Skeletal muscle tissue (tissue), 4 donors: ENCODE results near the gene SLC4A4. TPM values are rescaled to one million over a fixed set of nuclear protein-coding genes. Genes with fewer than 3 reads are reported as not detected.

ENCODE experiments used
- H3K27ac ChIP-seq: one replicate; pipeline ENCODE4 v1.7.0; 2013; ENCODE audit warnings: mild to moderate bottlenecking, low read depth, low read length, inconsistent platforms
- H3K27me3 ChIP-seq, 3 donors: one replicate each; pipeline ENCODE4 v1.7.0; 2013; ENCODE audit warnings: low read length in 3 of 3; ENCODE audit not compliant: control insufficient read depth in 3 of 3, insufficient read depth in 3 of 3
- H3K36me3 ChIP-seq, 3 donors: one replicate each; pipeline ENCODE4 v1.7.0; 2013; ENCODE audit warnings: low read length in 3 of 3; ENCODE audit not compliant: control insufficient read depth in 3 of 3, insufficient read depth in 3 of 3
- H3K4me1 ChIP-seq, 3 donors: one replicate each; pipeline ENCODE4 v1.7.0; 2013; ENCODE audit warnings: low read length in 3 of 3, mild to moderate bottlenecking in 3 of 3; ENCODE audit not compliant: control insufficient read depth in 3 of 3, insufficient read depth in 3 of 3
- H3K4me3 ChIP-seq, 3 donors: one replicate each; pipeline ENCODE4 v1.7.0; 2013; ENCODE audit warnings: low read length in 3 of 3
- H3K9ac ChIP-seq, 3 donors: one replicate each; pipeline ENCODE4 v1.7.0; 2013; ENCODE audit warnings: low read length in 3 of 3, mild to moderate bottlenecking in 3 of 3, moderate library complexity in 2 of 3, low read depth in 1 of 3
- H3K9me3 ChIP-seq, 3 donors: one replicate each; pipeline ENCODE4 v1.7.0; 2013; ENCODE audit warnings: low read length in 3 of 3; ENCODE audit not compliant: control insufficient read depth in 3 of 3
- total RNA-seq: library from RNA; depleted of rRNA; stranded (reverse); fragments of >200 nt; gene quantifications from one replicate; pipeline ENCODE4 v1.2.3, GENCODE V29; 2014
- donor health status: Osteomylitis.

The SLC4A4 gene
- total RNA-seq, result 13.0 TPM

- no peaks in the 10 kb centered on the region for H3K9me3 ChIP-seq
Observed at GRCh38 chr4:71338846-71339593, at the start of gene SLC4A4. Gene SLC4A4, plus strand, starts transcription at chr4:71339020.

GRCh38 chr4:71290074-71290473, 48.7 kb upstream of the SLC4A4 start:
- no peak overlapping the region for H3K9ac ChIP-seq
- no peaks in the 10 kb centered on the region for H3K36me3 ChIP-seq
- H3K27ac ChIP-seq, result no peak overlapping the region
- H3K9me3 ChIP-seq, result no peaks in the 10 kb centered on the region
- H3K4me3 ChIP-seq, result no peak overlapping the region
- H3K4me1 ChIP-seq, result peaks cover 0 to 7% (median 3%) of the 10 kb centered on the region in 3 donors
- H3K27me3 ChIP-seq, result no peaks in the 10 kb centered on the region

More at GRCh38 chr4:71338846-71339593, at the start of gene SLC4A4:
- Histone ChIP-seq H3K9ac (no peak within 1 kb of the TSS), H3K27ac (no peak within 1 kb of the TSS), H3K27me3 (no peaks in the 10 kb centered on the region), H3K4me1 (no peaks in the 10 kb centered on the region), H3K4me3 (no peak within 1 kb of the TSS), H3K36me3 (no peaks in the 10 kb centered on the region)

DNA sequence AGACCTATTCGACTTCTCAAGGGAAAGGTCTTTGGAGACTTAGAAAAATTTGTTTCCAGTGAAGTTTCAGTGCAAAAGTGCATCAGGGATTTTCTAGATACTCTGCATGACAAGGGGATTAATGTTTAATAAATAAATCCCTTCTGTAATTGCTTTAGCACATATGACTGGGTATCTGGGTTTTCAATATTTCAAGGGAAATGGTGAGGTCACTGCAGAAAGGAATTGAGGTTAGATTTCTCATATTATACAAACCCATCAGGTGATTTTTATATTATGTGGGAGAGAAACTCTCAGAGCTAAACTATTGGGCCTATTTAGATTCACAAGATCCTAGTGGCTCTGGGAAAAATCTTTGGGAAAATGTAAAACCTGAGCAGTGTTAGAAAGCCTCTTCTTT, 48.3 kb upstream of the SLC4A4 start:
- no peaks in the 10 kb centered on the region for H3K36me3 ChIP-seq
- no peak overlapping the region for H3K9ac ChIP-seq
- no peaks in the 10 kb centered on the region for H3K9me3 ChIP-seq
- H3K27ac ChIP-seq, result no peak overlapping the region
- H3K4me3 ChIP-seq, result no peak overlapping the region
- peaks cover 0 to 5% (median 0%) of the 10 kb centered on the region in 3 donors for H3K4me1 ChIP-seq
- H3K27me3 ChIP-seq, result no peaks in the 10 kb centered on the region

DNA sequence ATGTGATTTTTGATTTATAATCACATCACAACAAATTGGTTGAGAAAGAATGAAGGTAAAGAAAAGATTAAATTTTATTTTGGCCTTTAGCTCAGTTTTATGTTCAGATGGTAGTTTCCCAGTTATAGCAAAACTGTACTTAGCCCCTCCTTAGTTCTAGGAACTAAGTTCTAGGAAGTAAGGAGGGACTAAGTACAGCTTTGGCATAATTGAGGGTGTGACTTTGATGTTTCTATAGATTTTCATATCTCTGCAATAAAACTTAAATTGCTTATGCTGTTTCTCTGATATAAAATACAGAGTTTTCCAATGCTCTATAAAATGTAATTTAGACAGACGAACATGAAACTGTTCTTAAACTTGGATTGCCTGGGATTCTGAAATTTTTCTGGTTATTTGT, 46.6 kb upstream of the SLC4A4 start:
- H3K9ac ChIP-seq, result no peak overlapping the region
- no peak overlapping the region for H3K27ac ChIP-seq
- H3K27me3 ChIP-seq, result no peaks in the 10 kb centered on the region
- no peaks in the 10 kb centered on the region for H3K36me3 ChIP-seq
- peaks cover 0 to 1% (median 0%) of the 10 kb centered on the region in 3 donors for H3K4me1 ChIP-seq
- no peaks in the 10 kb centered on the region for H3K9me3 ChIP-seq
- no peak overlapping the region for H3K4me3 ChIP-seq

- Histone ChIP-seq H3K4me1 (no peaks in the 10 kb centered on the region), H3K9ac (no peak overlapping the region), H3K4me3 (no peak overlapping the region), H3K27me3 (no peaks in the 10 kb centered on the region), H3K9me3 (no peaks in the 10 kb centered on the region), H3K27ac (no peak overlapping the region), H3K36me3 (no peaks in the 10 kb centered on the region)
Observed at GRCh38 chr4:71293705-71294104, 45.1 kb upstream of the SLC4A4 start.

- Histone ChIP-seq H3K4me3 (no peak overlapping the region), H3K27me3 (no peaks in the 10 kb centered on the region), H3K4me1 (no peaks in the 10 kb centered on the region), H3K9ac (no peak overlapping the region), H3K9me3 (no peaks in the 10 kb centered on the region), H3K27ac (no peak overlapping the region), H3K36me3 (no peaks in the 10 kb centered on the region)
Observed at GRCh38 chr4:71294301-71294700, 44.5 kb upstream of the SLC4A4 start.

GRCh38 chr4:71296945-71297344, 41.9 kb upstream of the SLC4A4 start:
- Histone ChIP-seq H3K4me3 (no peak overlapping the region), H3K27me3 (no peaks in the 10 kb centered on the region), H3K36me3 (no peaks in the 10 kb centered on the region), H3K4me1 (no peaks in the 10 kb centered on the region), H3K27ac (no peak overlapping the region), H3K9ac (no peak overlapping the region), H3K9me3 (no peaks in the 10 kb centered on the region)

GRCh38 chr4:71300362-71300761, 38.5 kb upstream of the SLC4A4 start:
- Histone ChIP-seq H3K9me3 (no peaks in the 10 kb centered on the region), H3K4me1 (no peaks in the 10 kb centered on the region), H3K4me3 (no peak overlapping the region), H3K27me3 (no peaks in the 10 kb centered on the region), H3K36me3 (no peaks in the 10 kb centered on the region), H3K27ac (no peak overlapping the region), H3K9ac (no peak overlapping the region)

- Histone ChIP-seq H3K27ac (no peak overlapping the region), H3K4me3 (no peak overlapping the region), H3K27me3 (no peaks in the 10 kb centered on the region), H3K9me3 (no peaks in the 10 kb centered on the region), H3K9ac (no peak overlapping the region), H3K36me3 (no peaks in the 10 kb centered on the region), H3K4me1 (no peaks in the 10 kb centered on the region)
Observed at GRCh38 chr4:71300964-71301363, 37.9 kb upstream of the SLC4A4 start.

DNA sequence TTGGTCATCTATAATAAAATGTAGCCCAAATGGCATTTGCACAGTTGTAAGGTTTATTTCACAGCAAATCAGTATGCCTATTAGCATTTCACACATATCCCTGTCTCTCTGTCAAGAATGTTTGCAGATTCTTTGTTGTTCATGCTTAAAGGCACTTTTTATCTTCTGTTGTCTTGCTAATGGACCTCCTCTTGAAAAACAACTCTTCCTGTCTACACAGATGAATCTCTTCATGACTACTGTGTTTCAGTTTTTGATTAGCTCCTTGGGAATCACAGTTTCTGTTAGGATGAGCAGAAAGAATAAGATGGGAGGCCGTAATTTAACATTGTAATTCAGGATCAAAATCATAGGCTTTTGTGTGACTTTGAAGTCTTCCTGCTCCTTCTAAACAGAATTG, 35.5 kb upstream of the SLC4A4 start:
- no peak overlapping the region for H3K9ac ChIP-seq
- no peaks in the 10 kb centered on the region for H3K4me1 ChIP-seq
- no peaks in the 10 kb centered on the region for H3K36me3 ChIP-seq
- no peaks in the 10 kb centered on the region for H3K9me3 ChIP-seq
- H3K27ac ChIP-seq, result no peak overlapping the region
- H3K27me3 ChIP-seq, result no peaks in the 10 kb centered on the region
- H3K4me3 ChIP-seq, result no peak overlapping the region
